Activated naive CD4-positive, alpha-beta T cell (primary cell): Measurements from ENCODE around the gene PPY.
"Not testable (repeated sequence)": the region's sequence is repeated elsewhere in the genome, so short reads cannot be mapped to it uniquely, and the experiment has no call there.

ENCODE experiments used
- DNase-seq, 4 experiments: peaks; one replicate each; lab custom pipeline; 2025; lab: John Stamatoyannopoulos, UW

The PPY gene

GRCh38 chr17:43962479-43962878, 20.2 kb upstream of the PPY start:
- DNase-seq: no peak

- no peak for DNase-seq
Observed at GRCh38 chr17:43961954-43962353, 19.7 kb upstream of the PPY start.

GRCh38 chr17:43961292-43961691, 19.0 kb upstream of the PPY start:
- DNase-seq: not testable (repeated sequence)

GRCh38 chr17:43958748-43959352, 16.6 kb upstream of the PPY start:
- no peak for DNase-seq

GRCh38 chr17:43956222-43956621, 13.9 kb upstream of the PPY start:
- no peak for DNase-seq

- DNase-seq: no peak
Observed at GRCh38 chr17:43953746-43954145, 11.5 kb upstream of the PPY start, which contains the start of gene PYY. PYY (minus strand) TSS chr17:43953940; CDS start chr17:43953483, 457 bp downstream.

- peak in 1 of 4 experiments; percentile 4 for DNase-seq
Observed at GRCh38 chr17:43952724-43953666, 10.7 kb upstream of the PPY start.

- DNase-seq: no peak
Observed at GRCh38 chr17:43952351-43952723, 10.1 kb upstream of the PPY start.

GRCh38 chr17:43951750-43952149, 9.5 kb upstream of the PPY start:
- no peak for DNase-seq

GRCh38 chr17:43950554-43950953, 8.3 kb upstream of the PPY start:
- no peak for DNase-seq

GRCh38 chr17:43949781-43950180, 7.5 kb upstream of the PPY start:
- DNase-seq: no peak

GRCh38 chr17:43946781-43947180, 4.5 kb upstream of the PPY start:
- DNase-seq: no peak

- DNase-seq: no peak
Observed at GRCh38 chr17:43945074-43945829, 3.0 kb upstream of the PPY start.

GRCh38 chr17:43940630-43941029, 1.6 kb downstream of the PPY start:
- peak in 1 of 4 experiments; percentile 15 for DNase-seq

- no peak for DNase-seq
Observed at GRCh38 chr17:43939886-43940285, 2.4 kb downstream of the PPY start.

- DNase-seq: not testable (repeated sequence)
Observed at GRCh38 chr17:43939452-43939851, 2.8 kb downstream of the PPY start.

GRCh38 chr17:43938838-43939182, 3.5 kb downstream of the PPY start:
- DNase-seq: no peak

GRCh38 chr17:43936434-43936833, 5.8 kb downstream of the PPY start:
- no peak for DNase-seq

GRCh38 chr17:43935926-43936261, 6.4 kb downstream of the PPY start:
- DNase-seq: no peak

- DNase-seq: no peak
Observed at GRCh38 chr17:43935204-43935925, 6.9 kb downstream of the PPY start.

- no peak for DNase-seq
Observed at GRCh38 chr17:43932923-43933322, 9.4 kb downstream of the PPY start.

GRCh38 chr17:43932357-43932756, 9.9 kb downstream of the PPY start:
- no peak for DNase-seq
